HepG2 (cell line): ENCODE data around the gene KRT12. TPM values are rescaled to one million over a fixed set of nuclear protein-coding genes. Genes with fewer than 3 reads are reported as not detected.

Experiments used
- ASH2L ChIP-seq: fragments of 300-600, 200-600 bp; sonication (generic); IDR thresholded peaks from 2 replicates; pipeline ENCODE4 v1.7.0; 2017; ENCODE audit warnings: low read depth, mild to moderate bottlenecking, moderate library complexity, mixed read lengths, low read length; ENCODE audit not compliant: insufficient read length
- CBX5 ChIP-seq: sonication (generic); formaldehyde crosslinking; IDR thresholded peaks from 2 replicates; pipeline ENCODE4 v1.4.0; 2020; ENCODE audit warnings: missing genetic modification reagents, borderline replicate concordance
- CEBPG ChIP-seq: IDR thresholded peaks from 2 replicates; pipeline ENCODE4 v1.6.1; 2016
- EP300 ChIP-seq, 3 experiments: sonication (generic) in 1 of 3; formaldehyde crosslinking in 1 of 3; IDR thresholded peaks; 2 replicates each; pipeline versions ENCODE4 v1.5.1 to v1.6.1; 2011 to 2020; ENCODE audit warnings: low read depth in 2 of 3, low read length in 2 of 3, borderline replicate concordance in 1 of 3, improper control_type of control experiment in 1 of 3, mild to moderate bottlenecking in 1 of 3, missing genetic modification reagents in 1 of 3, moderate library complexity in 1 of 3
- GLI4 ChIP-seq: sonication (generic); formaldehyde crosslinking; IDR thresholded peaks from 2 replicates; pipeline ENCODE4 v1.5.1; 2020; ENCODE audit warnings: missing genetic modification reagents, mild to moderate bottlenecking, moderate library complexity, borderline replicate concordance
- HOXA7 ChIP-seq: sonication (generic); formaldehyde crosslinking; IDR thresholded peaks from 2 replicates; pipeline ENCODE4 v1.8.1; 2022; ENCODE audit warnings: mild to moderate bottlenecking, missing genetic modification reagents, moderate library complexity
- NCOA5 ChIP-seq: sonication (generic); formaldehyde crosslinking; IDR thresholded peaks from 2 replicates; pipeline ENCODE4 v1.4.0; 2020; ENCODE audit warnings: missing genetic modification reagents
- PHF20 ChIP-seq: sonication (generic); formaldehyde crosslinking; IDR thresholded peaks from 2 replicates; pipeline ENCODE4 v1.5.0; 2020; ENCODE audit warnings: mild to moderate bottlenecking, missing genetic modification reagents
- PHF21A ChIP-seq: sonication (generic); formaldehyde crosslinking; IDR thresholded peaks from 2 replicates; pipeline ENCODE4 v1.5.0; 2020; ENCODE audit warnings: mild to moderate bottlenecking, missing genetic modification reagents
- PITX1 ChIP-seq: sonication (generic); formaldehyde crosslinking; IDR thresholded peaks from 2 replicates; pipeline ENCODE4 v1.5.1; 2020; ENCODE audit warnings: mild to moderate bottlenecking, missing genetic modification reagents
- SMAD3 ChIP-seq: sonication (generic); formaldehyde crosslinking; IDR thresholded peaks from 2 replicates; pipeline ENCODE4 v1.4.0; 2020; ENCODE audit warnings: missing genetic modification reagents
- SP2 ChIP-seq: sonication (generic); formaldehyde crosslinking; IDR thresholded peaks from 2 replicates; pipeline ENCODE4 v1.5.1; 2020; ENCODE audit warnings: mild to moderate bottlenecking, missing genetic modification reagents
- SRSF4 ChIP-seq: fragments of 200-400 bp; formaldehyde crosslinking; IDR thresholded peaks from one replicate; pipeline ENCODE4 v1.6.1; 2018; ENCODE audit warnings: mild to moderate bottlenecking, low read depth, low read length, moderate library complexity; ENCODE audit not compliant: poor library complexity, severe bottlenecking
- TBL1XR1 ChIP-seq: fragments of 150-350 bp; IDR thresholded peaks from 2 replicates; pipeline ENCODE4 v1.6.1; 2014; ENCODE audit warnings: borderline replicate concordance, low read length; ENCODE audit not compliant: partially characterized antibody
- ZC3H4 ChIP-seq: sonication (generic); formaldehyde crosslinking; IDR thresholded peaks from 2 replicates; pipeline ENCODE4 v1.4.0; 2020; ENCODE audit warnings: missing genetic modification reagents, borderline replicate concordance
- ZMYM3 ChIP-seq: sonication (generic); formaldehyde crosslinking; IDR thresholded peaks from 2 replicates; pipeline ENCODE4 v1.5.1; 2020; ENCODE audit warnings: mild to moderate bottlenecking, missing genetic modification reagents
- ZNF205 ChIP-seq: IDR thresholded peaks from 2 replicates; pipeline ENCODE4 v1.6.1; 2018; ENCODE audit warnings: missing biosample characterization, missing genetic modification reagents
- ZNF207 ChIP-seq: fragments of 450-650 bp; IDR thresholded peaks from 2 replicates; pipeline ENCODE4 v1.6.1; 2016; ENCODE audit warnings: antibody characterized with exemption, borderline replicate concordance
- ZNF354B ChIP-seq: sonication (generic); formaldehyde crosslinking; IDR thresholded peaks from 2 replicates; pipeline ENCODE4 v1.8.0; 2022; ENCODE audit warnings: mild to moderate bottlenecking, missing genetic modification reagents
- ZNF83 ChIP-seq: sonication (generic); formaldehyde crosslinking; IDR thresholded peaks from 2 replicates; pipeline ENCODE4 v1.4.0; 2020; ENCODE audit warnings: missing genetic modification reagents, mild to moderate bottlenecking, borderline replicate concordance
- ZNF878 ChIP-seq: sonication (generic); formaldehyde crosslinking; IDR thresholded peaks from 2 replicates; pipeline ENCODE4 v1.8.1; 2023; ENCODE audit warnings: mild to moderate bottlenecking, missing genetic modification reagents, moderate library complexity
- ZSCAN31 ChIP-seq: sonication (generic); formaldehyde crosslinking; IDR thresholded peaks from 2 replicates; pipeline ENCODE4 v1.5.0; 2020; ENCODE audit warnings: low read depth, mild to moderate bottlenecking, missing genetic modification reagents
- polyA plus RNA-seq, 8 experiments: library from polyadenylated mRNA; depleted of rRNA in 3 of 8; stranded (reverse) in 7 of 8; unstranded in 1 of 8; fragments of >200 nt; fragmentation: Illumina TruSeq in 4 of 8; extraction: Trizol in 4 of 8; gene quantifications; 2 replicates each; pipeline versions ENCODE4 v1.2.1 to v1.2.3, GENCODE V29; 2011 to 2016; ENCODE audit warnings: low read depth in 4 of 8, missing spikeins in 1 of 8, mixed read lengths in 1 of 8; ENCODE audit not compliant: insufficient read depth in 1 of 8
- total RNA-seq, 5 experiments: library from RNA; depleted of rRNA; stranded (reverse); fragments of >200 nt; fragmentation: Illumina TruSeq; extraction: Trizol; gene quantifications; 2 replicates each; pipeline ENCODE4 v1.2.3, GENCODE V29; 2016; ENCODE audit warnings: low read depth in 1 of 5
- TF ChIP-seq, protein P1 (sequence below): sonication (generic); formaldehyde crosslinking; conservative IDR thresholded peaks from 2 replicates; pipeline ENCODE4 v1.4.0; 2020; ENCODE audit warnings: missing genetic modification reagents
- TF ChIP-seq, protein P2 (sequence below): sonication (generic); formaldehyde crosslinking; IDR thresholded peaks from 2 replicates; pipeline ENCODE4 v1.5.0; 2020; ENCODE audit warnings: missing genetic modification reagents, mild to moderate bottlenecking, borderline replicate concordance
- TF ChIP-seq, protein P3 (sequence below): sonication (generic); formaldehyde crosslinking; IDR thresholded peaks from 2 replicates; pipeline ENCODE4 v1.4.0; 2020; ENCODE audit warnings: missing genetic modification reagents

The KRT12 gene
- total and polyA plus RNA-seq, 2 of the 13 experiments (the other 11 are each of a cell fraction or from before 2014, with no cell fraction given), result 0.07 to 0.09 TPM

DNA sequence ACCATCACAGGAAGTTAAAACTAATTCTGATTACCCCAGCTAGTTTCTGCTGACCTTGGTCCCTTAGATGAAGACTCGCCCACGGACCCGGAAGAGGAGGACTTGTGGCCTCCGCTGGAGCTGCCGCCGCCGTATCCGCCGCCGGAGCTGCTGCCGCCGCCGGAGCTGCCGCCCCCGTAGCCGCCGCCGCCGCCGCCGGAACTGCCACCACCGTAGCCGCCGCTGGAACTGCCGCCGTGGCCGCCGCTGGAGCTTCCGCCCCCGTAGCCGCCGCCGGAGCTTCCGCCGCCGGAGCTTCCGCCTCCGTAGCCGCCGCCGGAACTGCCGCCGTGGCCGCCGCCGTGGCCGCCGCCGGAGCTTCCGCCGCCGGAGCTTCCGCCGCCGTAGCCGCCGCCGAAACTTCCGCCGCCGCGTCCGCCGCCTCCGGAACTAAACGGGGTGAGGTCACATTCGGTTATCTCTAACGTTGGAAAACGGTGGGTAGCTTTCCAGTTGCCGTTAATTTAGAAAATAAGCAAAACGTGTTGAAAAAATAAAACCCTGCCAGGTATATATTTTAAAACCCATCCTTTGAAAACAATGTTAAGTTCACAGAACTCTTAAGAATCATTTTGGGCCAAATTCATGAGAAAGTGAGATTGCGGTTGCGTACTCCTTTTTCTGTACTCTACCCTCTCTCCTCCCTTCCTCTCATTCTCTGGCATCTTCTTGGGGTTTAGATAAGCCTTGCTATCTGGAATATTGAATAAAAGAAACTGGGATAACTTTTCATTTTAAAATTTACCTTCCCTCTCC, 48.1 kb downstream of the KRT12 start (continued):
- TF ChIP-seq ZSCAN31 (CRISPR knock-in tag), result peak; percentile 59; the same call in 1 of the 2 replicates
- no peak for TF ChIP-seq ZNF354B (CRISPR knock-in tag)
- TF ChIP-seq SP2 (CRISPR knock-in tag), result no peak; the same call in 1 of the 2 replicates
- no peak for TF ChIP-seq GLI4 (CRISPR knock-in tag)
- TF ChIP-seq SRSF4, result no peak
- TF ChIP-seq, protein P1, sequence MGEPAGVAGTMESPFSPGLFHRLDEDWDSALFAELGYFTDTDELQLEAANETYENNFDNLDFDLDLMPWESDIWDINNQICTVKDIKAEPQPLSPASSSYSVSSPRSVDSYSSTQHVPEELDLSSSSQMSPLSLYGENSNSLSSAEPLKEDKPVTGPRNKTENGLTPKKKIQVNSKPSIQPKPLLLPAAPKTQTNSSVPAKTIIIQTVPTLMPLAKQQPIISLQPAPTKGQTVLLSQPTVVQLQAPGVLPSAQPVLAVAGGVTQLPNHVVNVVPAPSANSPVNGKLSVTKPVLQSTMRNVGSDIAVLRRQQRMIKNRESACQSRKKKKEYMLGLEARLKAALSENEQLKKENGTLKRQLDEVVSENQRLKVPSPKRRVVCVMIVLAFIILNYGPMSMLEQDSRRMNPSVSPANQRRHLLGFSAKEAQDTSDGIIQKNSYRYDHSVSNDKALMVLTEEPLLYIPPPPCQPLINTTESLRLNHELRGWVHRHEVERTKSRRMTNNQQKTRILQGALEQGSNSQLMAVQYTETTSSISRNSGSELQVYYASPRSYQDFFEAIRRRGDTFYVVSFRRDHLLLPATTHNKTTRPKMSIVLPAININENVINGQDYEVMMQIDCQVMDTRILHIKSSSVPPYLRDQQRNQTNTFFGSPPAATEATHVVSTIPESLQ (CRISPR knock-in tag), result no peak
- peak; percentile 22 for TF ChIP-seq TBL1XR1
- no peak for TF ChIP-seq ZNF878
- no peak for TF ChIP-seq ZNF205
- no peak for TF ChIP-seq CEBPG (CRISPR knock-in tag)
- no peak for TF ChIP-seq SMAD3 (CRISPR knock-in tag)
- no peak for TF ChIP-seq NCOA5 (CRISPR knock-in tag)
- TF ChIP-seq ZC3H4, result no peak
- TF ChIP-seq EP300 (IDR thresholded peaks at IDR 0.05; ENCODE audit: low read depth in 2 of 2, low read length in 2 of 2), result no peak
- no peak for TF ChIP-seq EP300 (CRISPR knock-in tag; IDR thresholded peaks at IDR 0.05; ENCODE audit: borderline replicate concordance)
- peak; percentile 94 for TF ChIP-seq ASH2L
- TF ChIP-seq, protein P2, sequence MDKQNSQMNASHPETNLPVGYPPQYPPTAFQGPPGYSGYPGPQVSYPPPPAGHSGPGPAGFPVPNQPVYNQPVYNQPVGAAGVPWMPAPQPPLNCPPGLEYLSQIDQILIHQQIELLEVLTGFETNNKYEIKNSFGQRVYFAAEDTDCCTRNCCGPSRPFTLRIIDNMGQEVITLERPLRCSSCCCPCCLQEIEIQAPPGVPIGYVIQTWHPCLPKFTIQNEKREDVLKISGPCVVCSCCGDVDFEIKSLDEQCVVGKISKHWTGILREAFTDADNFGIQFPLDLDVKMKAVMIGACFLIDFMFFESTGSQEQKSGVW (CRISPR knock-in tag), result no peak
- no peak for TF ChIP-seq HOXA7
- TF ChIP-seq PHF20 (CRISPR knock-in tag), result peak; percentile 82
- no peak for TF ChIP-seq ZNF207
- no peak for TF ChIP-seq PHF21A
- TF ChIP-seq ZMYM3 (CRISPR knock-in tag), result no peak
- TF ChIP-seq CBX5 (CRISPR knock-in tag), result no peak
- no peak for TF ChIP-seq ZNF83 (CRISPR knock-in tag)
- TF ChIP-seq PITX1 (CRISPR knock-in tag), result no peak
- TF ChIP-seq, protein P3, sequence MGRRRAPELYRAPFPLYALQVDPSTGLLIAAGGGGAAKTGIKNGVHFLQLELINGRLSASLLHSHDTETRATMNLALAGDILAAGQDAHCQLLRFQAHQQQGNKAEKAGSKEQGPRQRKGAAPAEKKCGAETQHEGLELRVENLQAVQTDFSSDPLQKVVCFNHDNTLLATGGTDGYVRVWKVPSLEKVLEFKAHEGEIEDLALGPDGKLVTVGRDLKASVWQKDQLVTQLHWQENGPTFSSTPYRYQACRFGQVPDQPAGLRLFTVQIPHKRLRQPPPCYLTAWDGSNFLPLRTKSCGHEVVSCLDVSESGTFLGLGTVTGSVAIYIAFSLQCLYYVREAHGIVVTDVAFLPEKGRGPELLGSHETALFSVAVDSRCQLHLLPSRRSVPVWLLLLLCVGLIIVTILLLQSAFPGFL (CRISPR knock-in tag), result no peak
